Urothelium cell line (cell line): ENCODE measurements around the gene SLC66A2.

Source experiments
- DNase-seq: peaks from one replicate; pipeline ENCODE4 v3.0.0; 2011; ENCODE audit warnings: low spot score, mixed read lengths
- FAIRE-seq: peaks from 2 replicates; lab custom pipeline; 2011; peaks lifted over from hg19 to GRCh38; lab: Jason Lieb, UNC

SLC66A2 gene

GRCh38 chr18:79952456-79952995 is 1.1 kb upstream of the SLC66A2 start:
- DNase-seq (no peak), FAIRE-seq (peak; percentile 23)

DNA sequence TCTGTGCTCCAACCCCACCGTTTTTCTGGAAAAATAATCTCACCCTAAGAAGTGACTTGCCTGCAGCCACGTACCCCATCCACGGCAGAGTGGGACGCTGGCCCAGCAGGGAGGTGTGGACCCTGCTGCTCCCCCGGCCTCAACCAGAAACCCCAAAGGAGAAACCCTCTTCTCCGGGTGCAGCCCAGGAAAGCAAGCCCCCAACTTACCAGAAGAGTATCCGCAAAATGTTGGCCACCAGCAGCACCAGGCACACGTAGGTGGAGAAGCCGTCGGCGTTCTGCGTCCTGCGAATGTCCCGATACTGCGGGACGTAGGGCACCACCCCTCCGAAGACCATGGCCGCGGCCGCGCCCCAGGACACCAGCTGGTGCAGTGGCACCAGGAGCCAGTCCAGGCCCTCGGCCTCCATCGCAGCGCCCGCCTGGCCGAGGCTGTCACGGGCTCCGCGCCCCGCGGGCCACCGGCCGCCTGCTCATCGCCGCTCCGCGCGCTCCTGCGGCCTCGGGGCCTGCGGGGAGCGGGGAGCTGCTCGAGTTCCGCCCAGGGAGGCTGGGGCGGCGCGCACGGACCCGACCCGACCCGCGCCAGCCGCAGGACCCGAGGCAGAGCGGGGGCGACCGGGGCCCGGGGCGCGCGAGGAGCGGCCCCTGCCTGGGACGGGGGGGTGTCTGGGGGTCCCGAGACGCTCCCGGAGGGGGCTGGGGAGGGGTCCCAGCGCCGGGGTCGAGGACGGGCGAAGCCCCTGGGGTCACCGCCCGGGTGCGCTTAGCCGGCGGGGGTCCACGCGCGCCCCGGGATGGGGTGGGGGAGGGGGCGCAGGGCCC is 725 bp downstream of the SLC66A2 start:
- peak; percentile 48 for DNase-seq
- FAIRE-seq = peak; percentile 5

- no peak for DNase-seq
- FAIRE-seq = no peak
Measured at GRCh38 chr18:79949697-79950487, 1.6 kb downstream of the SLC66A2 start.

GRCh38 chr18:79948719-79949411 is 2.6 kb downstream of the SLC66A2 start:
- FAIRE-seq (no peak), DNase-seq (no peak)

GRCh38 chr18:79947881-79948610 is 3.4 kb downstream of the SLC66A2 start:
- FAIRE-seq (no peak), DNase-seq (no peak)

- FAIRE-seq = no peak
Measured at GRCh38 chr18:79947054-79947755, 4.2 kb downstream of the SLC66A2 start.

DNA sequence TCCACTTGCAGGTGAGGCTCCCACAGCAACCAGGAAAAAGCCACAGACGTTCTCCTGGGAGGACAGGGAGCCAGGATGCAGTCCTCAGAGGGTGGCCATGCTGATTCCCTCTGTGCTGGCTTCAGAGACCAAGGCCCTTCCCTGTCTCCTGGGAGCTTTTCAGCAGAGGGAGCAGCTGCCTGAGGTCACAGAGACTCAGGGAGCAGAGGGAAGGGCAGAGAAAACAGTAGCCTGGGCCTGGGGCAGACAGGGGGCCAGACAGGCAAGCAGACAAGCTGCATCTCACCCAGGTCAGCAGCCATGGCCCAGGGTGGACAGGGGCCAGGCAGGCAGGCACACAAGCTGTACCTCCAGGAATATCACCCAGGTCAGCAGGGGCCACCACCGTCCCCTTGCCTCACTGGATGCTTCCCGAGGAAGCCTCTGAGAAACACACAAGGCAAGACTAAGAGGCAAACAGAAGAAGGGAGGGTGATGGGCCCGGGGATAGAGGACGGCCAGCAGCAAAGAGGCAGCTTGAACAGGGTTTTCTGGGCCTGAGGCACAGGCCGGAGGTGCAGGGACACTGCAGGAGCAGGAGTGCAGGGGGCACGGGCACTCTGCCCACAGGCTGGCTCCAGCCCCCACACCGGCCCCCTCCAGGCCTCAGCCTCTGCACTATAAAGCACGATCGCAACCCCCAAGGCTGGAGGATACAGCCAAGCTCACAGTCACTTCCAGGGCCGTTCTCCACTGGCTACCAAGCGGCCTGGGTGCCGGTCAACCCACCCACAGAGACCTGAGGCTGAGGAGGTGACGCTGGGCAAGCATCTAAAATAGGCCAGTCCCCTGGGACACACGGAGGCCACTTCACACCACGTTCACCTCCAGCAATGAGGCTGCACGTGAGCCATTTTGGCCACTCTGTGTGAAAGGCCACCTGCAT is 6.1 kb downstream of the SLC66A2 start:
- FAIRE-seq = no peak
- DNase-seq = no peak

More at GRCh38 chr18:79947054-79947755, 4.2 kb downstream of the SLC66A2 start:
- no peak for DNase-seq

GRCh38 chr18:79944746-79945117 is 6.7 kb downstream of the SLC66A2 start:
- FAIRE-seq (no peak), DNase-seq (no peak)

GRCh38 chr18:79944126-79944731 is 7.2 kb downstream of the SLC66A2 start:
- DNase-seq = no peak
- FAIRE-seq = no peak

DNA sequence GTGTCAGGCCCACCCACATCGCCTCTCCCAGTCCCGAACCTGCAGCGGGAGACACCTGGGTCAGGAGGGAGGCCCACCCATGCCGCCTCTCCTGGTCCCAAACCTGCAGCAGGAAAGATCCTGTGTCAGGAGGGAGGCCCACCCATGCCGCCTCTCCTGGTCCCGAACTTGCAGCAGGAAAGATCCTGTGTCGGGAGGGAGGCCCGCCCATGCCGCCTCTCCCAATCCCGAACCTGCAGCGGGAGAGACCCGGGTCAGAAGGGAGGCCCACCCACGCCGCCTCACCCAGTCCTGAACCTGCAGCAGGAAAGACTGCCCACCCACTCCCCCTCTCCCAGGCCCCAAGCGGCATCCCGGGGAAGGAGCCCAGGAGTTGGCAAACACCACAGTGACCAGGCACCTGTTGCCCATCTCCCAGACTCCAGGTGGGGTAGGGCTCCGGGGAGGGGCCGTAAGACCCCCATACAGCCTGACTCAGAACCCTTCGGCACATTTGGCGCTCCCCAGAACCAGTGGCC is 7.8 kb downstream of the SLC66A2 start:
- FAIRE-seq (no peak), DNase-seq (no peak)

- FAIRE-seq (no peak), DNase-seq (no peak)
Measured at GRCh38 chr18:79942786-79943607, 8.5 kb downstream of the SLC66A2 start.

DNA sequence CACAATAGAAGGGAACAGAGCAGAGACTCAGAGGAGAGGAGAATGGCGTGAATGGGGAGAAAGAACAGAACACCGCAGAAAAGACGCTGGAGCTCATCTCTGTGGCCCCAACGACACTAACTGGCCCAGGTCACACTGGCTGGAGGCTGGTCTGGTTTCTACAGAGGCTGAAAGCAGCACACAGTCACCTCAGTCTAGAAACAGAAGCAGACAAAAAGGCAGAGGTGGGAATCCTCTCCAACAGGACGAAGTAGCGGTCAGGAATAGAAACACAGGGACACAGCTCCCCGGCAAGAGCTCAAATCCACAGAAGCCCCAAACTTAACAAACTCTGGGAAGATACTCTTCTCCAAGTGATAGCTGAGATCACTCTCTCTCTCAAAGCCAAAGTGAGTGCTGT is 9.2 kb downstream of the SLC66A2 start:
- no peak for FAIRE-seq
- no peak for DNase-seq

DNA sequence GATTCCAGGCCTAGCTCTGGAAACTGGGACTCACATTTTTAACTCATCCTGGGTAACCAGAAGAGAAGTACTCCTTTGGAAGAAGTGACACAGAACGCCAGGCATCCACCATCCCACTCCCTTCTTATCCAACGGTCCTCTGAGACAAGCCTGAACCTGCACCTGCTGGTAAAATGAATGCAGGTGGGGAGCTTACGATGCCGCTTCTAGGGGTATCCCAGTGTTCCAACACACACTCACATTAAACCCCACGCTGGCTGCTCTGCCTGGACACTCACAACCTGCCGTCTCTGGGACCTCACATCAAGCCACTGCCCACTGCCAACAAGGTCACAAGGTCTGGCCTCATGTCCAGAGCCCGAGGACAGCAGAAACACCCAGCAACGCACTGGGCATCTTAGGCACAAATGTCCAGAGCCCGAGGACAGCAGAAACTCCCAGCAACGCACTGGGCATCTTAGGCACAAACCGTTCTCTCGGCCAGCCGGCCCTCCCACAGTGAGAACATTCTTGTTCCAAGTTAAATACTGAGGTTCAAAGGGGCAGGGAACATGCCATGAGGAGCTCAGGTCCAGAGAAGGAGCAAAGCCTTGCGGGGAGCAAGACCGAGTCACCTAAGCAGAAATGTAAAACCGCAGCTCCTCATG is 9.9 kb downstream of the SLC66A2 start:
- no peak for DNase-seq

GRCh38 chr18:79940814-79941472 is 10.5 kb downstream of the SLC66A2 start:
- DNase-seq (no peak), FAIRE-seq (no peak)

More for the DNA sequence above, 9.9 kb downstream of the SLC66A2 start:
- FAIRE-seq = no peak

GRCh38 chr18:79940126-79940813 is 11.2 kb downstream of the SLC66A2 start:
- FAIRE-seq (no peak), DNase-seq (no peak)

DNA sequence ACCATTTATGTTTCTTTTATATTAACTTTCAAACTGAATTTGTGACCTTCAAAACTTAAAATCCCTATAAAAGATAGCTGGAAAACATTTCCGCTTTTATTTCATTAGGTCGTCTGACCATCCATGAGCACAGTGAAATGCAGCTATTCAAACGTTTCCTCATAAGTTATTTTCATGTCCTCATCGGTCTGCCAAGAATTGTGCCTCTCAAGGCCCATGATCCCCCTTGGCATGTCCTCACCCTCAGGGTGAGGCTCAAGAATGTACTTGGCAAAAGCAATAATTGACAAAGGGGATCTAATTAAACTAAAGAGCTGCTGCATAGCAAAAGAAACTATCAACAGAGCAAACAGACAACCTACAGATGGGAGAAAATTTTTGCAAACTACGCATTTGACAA is 12.4 kb downstream of the SLC66A2 start:
- DNase-seq (no peak), FAIRE-seq (no peak)
